CD8-positive, alpha-beta memory T cell (primary cell): ENCODE results near the gene EEF1A2. TPM values are rescaled to one million over a fixed set of nuclear protein-coding genes. Genes with fewer than 3 reads are reported as not detected.
A peak's percentile ranks its signal among the peaks of the same experiment; 100 is the strongest.

Experiments
- CTCF ChIA-PET: fragments of 350-600 bp; sonication (Branson Sonifier 250); formaldehyde crosslinking; loops from one replicate; lab custom pipeline; 2021; ENCODE audit warnings: antibody characterized with exemption; lab: Charles Lee
- POLR2A ChIA-PET: fragments of 350-600 bp; sonication (Branson Sonifier 250); formaldehyde crosslinking; loops from one replicate; lab custom pipeline; 2021; ENCODE audit warnings: antibody characterized with exemption; lab: Charles Lee
- DNase-seq, 5 donors: peaks; one replicate each; pipeline versions ENCODE4 v3.0.0 to v3.0.0-alpha.2; 2020 to 2022; ENCODE audit warnings: mixed read lengths in 1 of 5
- H3K27ac ChIP-seq: one replicate; pipeline ENCODE4 v1.7.0; 2013; ENCODE audit warnings: low read depth, mild to moderate bottlenecking, low read length, moderate library complexity
- H3K27me3 ChIP-seq: 2 replicates; pipeline ENCODE4 v1.7.0; 2013; ENCODE audit warnings: low read length, mild to moderate bottlenecking; ENCODE audit not compliant: insufficient read depth, poor library complexity, severe bottlenecking
- H3K36me3 ChIP-seq: 2 replicates; pipeline ENCODE4 v1.7.0; 2013; ENCODE audit warnings: mild to moderate bottlenecking, low read length, moderate library complexity; ENCODE audit not compliant: insufficient read depth
- H3K4me1 ChIP-seq: 2 replicates; pipeline ENCODE4 v1.7.0; 2013; ENCODE audit warnings: mild to moderate bottlenecking, low read length, moderate library complexity; ENCODE audit not compliant: insufficient read depth
- H3K4me3 ChIP-seq: 2 replicates; pipeline ENCODE4 v1.7.0; 2013; ENCODE audit warnings: mild to moderate bottlenecking, low read length
- H3K9me3 ChIP-seq: 2 replicates; pipeline ENCODE4 v1.7.0; 2013; ENCODE audit warnings: mild to moderate bottlenecking, low read length
- H3K27ac Mint-ChIP-seq, 8 donors: one replicate each; pipeline ENCODE4 v1.8.0; 2020 to 2021; ENCODE audit warnings: mixed read lengths in 8 of 8, mild to moderate bottlenecking in 6 of 8, inconsistent platforms in 3 of 8, moderate library complexity in 3 of 8
- H3K27me3 Mint-ChIP-seq, 2 donors: one replicate each; pipeline ENCODE4 v1.8.0; 2020 to 2021; ENCODE audit warnings: mixed read lengths in 2 of 2, mild to moderate bottlenecking in 1 of 2, moderate library complexity in 1 of 2
- H3K36me3 Mint-ChIP-seq, 3 donors: one replicate each; pipeline ENCODE4 v1.8.0; 2020 to 2021; ENCODE audit warnings: mixed read lengths in 3 of 3, inconsistent platforms in 1 of 3, mild to moderate bottlenecking in 1 of 3
- H3K4me1 Mint-ChIP-seq, 3 donors: one replicate each; pipeline ENCODE4 v1.8.0; 2020 to 2021; ENCODE audit warnings: mixed read lengths in 3 of 3, inconsistent platforms in 1 of 3, mild to moderate bottlenecking in 1 of 3
- H3K4me3 Mint-ChIP-seq, 7 donors: one replicate each; pipeline ENCODE4 v1.8.0; 2020 to 2021; ENCODE audit warnings: mixed read lengths in 7 of 7, mild to moderate bottlenecking in 6 of 7, moderate library complexity in 4 of 7, inconsistent platforms in 2 of 7
- H3K9me3 Mint-ChIP-seq, 5 donors: one replicate each; pipeline ENCODE4 v1.8.0; 2020 to 2022; ENCODE audit warnings: mixed read lengths in 5 of 5, mild to moderate bottlenecking in 3 of 5, moderate library complexity in 2 of 5, inconsistent platforms in 1 of 5
- polyA plus RNA-seq: library from polyadenylated mRNA; unstranded; fragments of 300-500 nt; fragmentation: Illumina TruSeq; gene quantifications from one replicate; pipeline ENCODE4 v1.2.3, GENCODE V29; 2021
- total RNA-seq, 2 experiments: library from RNA; stranded (reverse); gene quantifications; one replicate each; pipeline ENCODE4 v1.2.3, GENCODE V29; 2021

EEF1A2 gene
- total and polyA plus RNA-seq, 3 experiments from 2014 or later, result 0.17 to 0.20 TPM; not detected in 1

DNA sequence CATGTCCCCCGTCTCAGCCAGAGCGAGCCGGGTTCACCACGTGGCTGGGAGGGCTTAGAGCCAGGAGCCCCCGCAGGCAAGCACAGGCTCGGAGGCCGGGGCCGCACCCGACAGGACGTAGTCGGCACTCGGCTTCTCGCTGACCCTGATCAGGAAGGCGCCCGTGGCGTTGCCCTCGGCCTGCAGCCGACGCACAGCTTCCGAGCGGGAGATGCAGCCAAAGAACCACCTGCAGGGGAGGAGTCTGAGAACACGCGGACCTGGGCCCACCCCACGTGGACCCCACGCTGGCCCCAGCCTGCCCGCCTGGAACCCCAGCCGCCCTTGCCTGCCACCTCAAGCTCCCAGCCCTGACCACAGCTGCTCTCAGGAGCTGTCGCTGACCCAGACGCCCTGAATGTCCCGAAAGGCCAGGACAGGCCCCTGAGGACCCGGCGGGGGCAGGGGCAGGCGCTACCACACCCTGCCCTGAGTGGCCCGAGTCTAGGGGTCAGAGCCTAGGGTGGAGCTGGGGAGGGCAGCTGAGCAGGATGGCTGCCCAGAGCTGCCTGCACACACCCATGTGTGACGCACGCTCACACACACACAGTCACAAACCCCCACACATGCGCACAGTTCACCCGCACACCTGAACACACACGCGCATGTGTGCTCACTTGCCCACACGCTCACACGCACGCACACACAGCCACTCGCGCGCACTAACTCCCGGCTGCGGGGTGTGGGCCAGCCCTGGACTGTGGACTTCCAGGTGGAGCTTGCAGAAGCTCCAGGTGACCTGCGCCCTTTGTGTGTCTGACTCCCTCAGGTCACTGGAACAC, 36.2 kb upstream of the EEF1A2 start:
- CTCF ChIA-PET, result interaction anchor here (0.6 to 2.3 kb wide), 3 partner anchors 12 to 97 kb away, joined by 3 to 6 read pairs (median 3); no protein-coding TSS in a partner anchor

DNA sequence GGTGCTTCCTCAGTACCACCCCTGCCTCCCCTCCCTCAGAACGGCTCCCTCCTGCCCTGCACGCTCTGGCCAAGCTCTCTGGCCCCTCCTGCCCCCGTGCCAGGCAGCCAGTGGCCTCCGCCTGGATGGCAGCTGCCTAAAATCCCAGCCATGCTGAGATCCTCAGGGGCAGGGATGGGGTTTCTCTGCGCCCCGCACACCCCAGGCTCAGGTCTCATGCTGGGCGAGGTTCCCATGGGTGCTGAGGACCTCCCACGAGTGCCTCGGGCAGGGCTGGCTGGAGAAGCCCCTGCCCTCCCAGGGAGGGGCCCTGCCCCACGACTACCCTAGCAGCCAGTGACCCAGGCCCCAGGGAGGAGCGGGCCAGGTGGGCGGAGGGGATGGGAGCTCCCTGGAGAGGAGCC, 35.5 kb upstream of the EEF1A2 start:
- H3K27ac ChIP-seq, result no peak overlapping the region
- ChIA-PET CTCF (interaction anchor here (1.1 kb wide), 1 partner anchor 12 kb away, joined by 3 read pairs; no protein-coding TSS in a partner anchor), POLR2A (interaction anchor here (0.9 kb wide), 1 partner anchor 11 kb away, joined by 3 read pairs; no protein-coding TSS in a partner anchor)
- peaks cover 0 to 1% (median 0%) of the 10 kb centered on the region in 3 donors for H3K36me3 Mint-ChIP-seq
- H3K9me3 Mint-ChIP-seq, result no peaks in the 10 kb centered on the region
- H3K4me3 ChIP-seq, result no peak overlapping the region
- H3K9me3 ChIP-seq, result no peaks in the 10 kb centered on the region
- peaks cover 23% of the 10 kb centered on the region for H3K4me1 ChIP-seq
- DNase-seq, result peak in 1 of 5 donors; percentile 46
- no peaks in the 10 kb centered on the region for H3K36me3 ChIP-seq
- H3K27me3 ChIP-seq, result no peaks in the 10 kb centered on the region
- peaks cover 3 to 18% (median 5%) of the 10 kb centered on the region in 3 donors for H3K4me1 Mint-ChIP-seq
- peaks cover 0 to 1% of the 10 kb centered on the region in 2 donors for H3K27me3 Mint-ChIP-seq
- H3K4me3 Mint-ChIP-seq, result no peak overlapping the region
- H3K27ac Mint-ChIP-seq, result no peak overlapping the region

More for the DNA sequence above, 36.2 kb upstream of the EEF1A2 start:
- Mint-ChIP-seq H3K4me1 (peaks cover 3 to 18% (median 5%) of the 10 kb centered on the region in 3 donors), H3K9me3 (no peaks in the 10 kb centered on the region), H3K36me3 (peaks cover 0 to 1% (median 0%) of the 10 kb centered on the region in 3 donors), H3K27ac (no peak overlapping the region), H3K4me3 (no peak overlapping the region), H3K27me3 (peaks cover 0 to 1% of the 10 kb centered on the region in 2 donors)
- DNase-seq, result peak in 1 of 5 donors; percentile 54
- Histone ChIP-seq H3K27ac (no peak overlapping the region), H3K27me3 (no peaks in the 10 kb centered on the region), H3K4me1 (peaks cover 23% of the 10 kb centered on the region), H3K9me3 (no peaks in the 10 kb centered on the region), H3K36me3 (no peaks in the 10 kb centered on the region), H3K4me3 (no peak overlapping the region)
- POLR2A ChIA-PET, result interaction anchor here (0.9 kb wide), 1 partner anchor 12 kb away, joined by 3 read pairs; no protein-coding TSS in a partner anchor

DNA sequence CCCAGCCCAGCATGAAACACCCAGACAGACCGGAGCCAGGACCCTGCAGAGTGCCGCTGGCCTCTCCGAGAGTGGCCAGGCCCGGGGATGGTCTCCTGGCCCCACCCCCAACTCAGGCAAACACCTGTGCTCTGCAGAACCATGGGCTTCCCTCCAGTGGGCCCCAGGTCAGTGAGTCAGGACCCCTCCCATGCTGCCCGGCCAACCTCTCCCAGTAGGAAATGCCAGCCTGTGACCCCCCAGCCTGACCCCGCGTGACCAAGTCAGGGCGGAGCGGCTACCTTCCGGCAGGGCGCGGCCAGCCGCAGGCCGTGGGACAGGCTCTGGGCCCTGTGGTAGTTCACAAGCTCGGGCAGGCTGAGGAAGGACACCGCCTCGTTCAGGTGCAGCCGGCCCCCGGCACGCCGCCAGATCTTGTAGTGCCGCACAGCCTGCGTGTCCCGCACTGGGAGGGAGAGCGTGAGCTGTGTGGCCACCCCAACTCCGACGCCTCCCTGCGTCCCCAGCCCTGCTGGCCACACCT, 35.0 kb upstream of the EEF1A2 start:
- H3K27me3 ChIP-seq, result no peaks in the 10 kb centered on the region
- DNase-seq, result peak in 1 of 5 donors; percentile 47
- H3K9me3 ChIP-seq, result no peaks in the 10 kb centered on the region
- peaks cover 3 to 18% (median 5%) of the 10 kb centered on the region in 3 donors for H3K4me1 Mint-ChIP-seq
- no peak overlapping the region for H3K4me3 ChIP-seq
- ChIA-PET CTCF (interaction anchor here (1.1 kb wide), 1 partner anchor 11 kb away, joined by 3 read pairs; no protein-coding TSS in a partner anchor), POLR2A (interaction anchor here (0.7 to 0.9 kb wide), 2 partner anchors 11 to 265 kb away, joined by 3 read pairs; no protein-coding TSS in a partner anchor)
- peaks cover 22% of the 10 kb centered on the region for H3K4me1 ChIP-seq
- no peak overlapping the region for H3K4me3 Mint-ChIP-seq
- H3K27me3 Mint-ChIP-seq, result peaks cover 0 to 1% of the 10 kb centered on the region in 2 donors
- H3K36me3 ChIP-seq, result no peaks in the 10 kb centered on the region
- H3K27ac ChIP-seq, result no peak overlapping the region
- peaks cover 0 to 1% (median 0%) of the 10 kb centered on the region in 3 donors for H3K36me3 Mint-ChIP-seq
- H3K27ac Mint-ChIP-seq, result no peak overlapping the region
- no peaks in the 10 kb centered on the region for H3K9me3 Mint-ChIP-seq

DNA sequence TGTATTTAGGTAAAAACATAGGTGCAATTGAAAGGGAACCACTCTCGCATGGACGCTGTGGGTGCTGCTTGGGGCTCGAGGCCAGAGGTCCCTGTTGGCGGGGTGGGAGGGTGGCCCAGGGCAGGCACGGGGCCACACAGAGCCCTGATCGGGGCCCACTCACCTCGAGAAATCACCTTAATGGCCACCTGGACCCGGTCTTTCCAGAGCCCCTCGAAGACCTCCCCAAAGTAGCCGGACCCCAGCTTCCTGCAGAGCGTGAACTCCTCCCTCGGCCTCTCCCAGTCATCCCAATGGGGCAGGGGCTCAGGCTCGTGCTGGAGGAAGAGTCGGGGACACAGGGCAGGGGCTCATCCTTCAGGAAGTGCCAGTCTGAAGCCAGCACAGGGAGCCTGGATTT, 34.5 kb upstream of the EEF1A2 start:
- no peak overlapping the region for H3K4me3 Mint-ChIP-seq
- Histone ChIP-seq H3K36me3 (no peaks in the 10 kb centered on the region), H3K4me3 (no peak overlapping the region), H3K4me1 (peaks cover 16% of the 10 kb centered on the region), H3K27me3 (no peaks in the 10 kb centered on the region), H3K27ac (no peak overlapping the region), H3K9me3 (no peaks in the 10 kb centered on the region)
- DNase-seq, result no peak
- ChIA-PET POLR2A (interaction anchor here (0.7 kb wide), 1 partner anchor 266 kb away, joined by 3 read pairs; no protein-coding TSS in a partner anchor), CTCF (no interaction called here)
- peaks cover 0 to 1% (median 0%) of the 10 kb centered on the region in 3 donors for H3K36me3 Mint-ChIP-seq
- H3K27me3 Mint-ChIP-seq, result peaks cover 0 to 1% of the 10 kb centered on the region in 2 donors
- no peak overlapping the region for H3K27ac Mint-ChIP-seq
- H3K4me1 Mint-ChIP-seq, result peaks cover 3 to 14% (median 5%) of the 10 kb centered on the region in 3 donors
- H3K9me3 Mint-ChIP-seq, result no peaks in the 10 kb centered on the region

DNA sequence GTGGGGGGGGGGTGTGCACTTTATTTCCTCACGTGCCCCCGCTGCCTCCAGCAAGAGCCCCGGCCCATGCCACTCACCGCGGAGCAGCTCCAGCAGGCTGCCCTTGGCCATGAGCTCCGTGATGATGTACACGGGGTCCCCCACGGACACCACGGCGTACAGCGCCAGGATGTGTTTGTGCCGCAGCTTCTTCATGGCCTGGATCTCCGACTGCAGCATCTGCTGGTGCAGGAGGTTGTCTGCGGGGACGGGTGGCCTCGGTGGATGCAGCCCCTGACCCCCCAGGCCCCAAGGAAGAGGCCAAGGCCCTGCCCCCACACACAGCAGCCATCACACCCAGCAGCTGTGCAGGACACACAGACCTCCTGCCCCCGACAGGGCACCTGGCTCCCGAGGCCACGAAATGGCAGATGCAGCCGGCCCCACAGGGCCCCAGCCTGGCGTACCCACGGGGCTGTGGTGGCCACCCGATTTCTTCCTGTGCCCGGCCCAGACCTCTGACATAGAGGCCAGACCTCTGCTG, 33.6 kb upstream of the EEF1A2 start:
- Histone ChIP-seq H3K4me1 (peaks cover 12% of the 10 kb centered on the region), H3K36me3 (no peaks in the 10 kb centered on the region), H3K27ac (no peak overlapping the region), H3K27me3 (no peaks in the 10 kb centered on the region), H3K9me3 (no peaks in the 10 kb centered on the region), H3K4me3 (no peak overlapping the region)
- Mint-ChIP-seq H3K4me1 (peaks cover 2 to 10% (median 5%) of the 10 kb centered on the region in 3 donors), H3K4me3 (no peak overlapping the region), H3K36me3 (peaks cover 0 to 1% (median 0%) of the 10 kb centered on the region in 3 donors), H3K9me3 (no peaks in the 10 kb centered on the region), H3K27ac (peak overlapping the region in 2 of 8 donors; percentile 24 to 25), H3K27me3 (peaks cover 0 to 1% of the 10 kb centered on the region in 2 donors)
- POLR2A ChIA-PET, result no interaction called here
- CTCF ChIA-PET, result interaction anchor here (0.8 kb wide), 1 partner anchor 10 kb away, joined by 3 read pairs; no protein-coding TSS in a partner anchor
- DNase-seq, result peak in 1 of 5 donors; percentile 49

DNA sequence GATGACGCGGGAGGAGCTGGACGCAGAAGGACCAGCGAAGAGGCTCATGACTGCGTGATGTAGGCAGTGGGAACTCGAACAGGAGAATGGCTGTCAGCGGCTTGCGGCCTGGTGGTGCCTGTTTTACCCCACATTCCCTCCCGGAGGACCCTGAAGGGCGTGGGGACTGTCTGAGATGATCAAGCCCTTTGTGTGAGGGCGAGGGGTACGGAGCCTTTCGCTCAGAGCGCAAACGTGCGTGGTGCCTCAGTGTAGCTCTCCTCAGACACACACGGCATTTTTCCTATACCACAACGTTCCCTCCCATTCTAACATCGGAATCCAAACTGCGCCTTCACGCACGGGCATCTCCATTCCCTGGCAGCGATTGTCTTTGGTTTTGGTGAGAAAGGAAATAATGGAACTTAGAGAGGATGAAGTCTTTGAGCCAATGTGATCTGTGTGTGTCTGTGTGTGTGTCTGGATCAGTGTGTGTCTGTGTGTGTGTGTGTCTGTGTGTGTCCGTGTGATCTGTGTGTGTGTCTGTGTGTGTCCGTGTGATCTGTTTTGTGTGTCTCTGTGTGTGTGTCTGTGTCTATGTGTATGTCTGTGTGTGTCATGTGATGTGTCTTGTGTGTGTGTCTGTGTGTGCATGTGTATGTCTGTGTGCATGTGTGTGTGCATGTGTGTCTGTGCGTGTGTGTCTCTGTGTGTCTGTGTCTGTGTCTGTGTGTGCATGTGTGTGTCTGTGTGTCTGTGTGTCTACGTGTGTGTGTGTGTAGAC, 33.0 kb upstream of the EEF1A2 start:
- Histone ChIP-seq H3K27me3 (no peaks in the 10 kb centered on the region), H3K27ac (no peak overlapping the region), H3K4me1 (peaks cover 5% of the 10 kb centered on the region), H3K4me3 (no peak overlapping the region), H3K36me3 (no peaks in the 10 kb centered on the region), H3K9me3 (no peaks in the 10 kb centered on the region)
- Mint-ChIP-seq H3K4me1 (peaks cover under 1 to 6% (median 5%) of the 10 kb centered on the region in 3 donors), H3K4me3 (peak overlapping the region in 1 of 7 donors; percentile 5), H3K9me3 (no peaks in the 10 kb centered on the region), H3K27ac (peak overlapping the region in 2 of 8 donors; percentile 14 to 25), H3K36me3 (peaks cover 0 to 1% (median 0%) of the 10 kb centered on the region in 3 donors), H3K27me3 (peaks cover 0 to 1% of the 10 kb centered on the region in 2 donors)
- CTCF ChIA-PET, result interaction anchor here (0.8 kb wide), 1 partner anchor 9 kb away, joined by 3 read pairs; no protein-coding TSS in a partner anchor
- no peak for DNase-seq
- POLR2A ChIA-PET, result interaction anchor here (0.6 to 1.6 kb wide), 2 partner anchors 11 to 54 kb away, joined by 4 to 6 read pairs; no protein-coding TSS in a partner anchor

DNA sequence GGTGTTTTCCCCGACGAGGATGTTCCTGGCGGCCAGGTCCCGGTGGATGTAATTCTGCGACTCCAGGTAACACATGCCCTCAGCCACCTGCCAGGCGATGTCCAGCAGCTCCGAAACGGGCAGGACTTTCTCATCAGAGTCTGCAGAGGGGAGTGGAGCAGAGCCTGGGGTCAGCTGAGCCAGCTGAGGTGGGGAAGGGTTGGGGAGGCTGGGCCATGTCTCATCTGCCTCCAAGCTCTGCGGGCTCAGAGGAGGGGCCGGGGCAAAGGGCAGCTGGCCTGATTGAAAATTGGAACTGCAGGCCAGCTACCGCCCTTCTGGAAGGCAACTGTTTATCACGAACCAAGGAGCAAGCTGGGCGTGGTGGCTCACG, 31.9 kb upstream of the EEF1A2 start:
- H3K9me3 Mint-ChIP-seq, result no peaks in the 10 kb centered on the region
- H3K4me1 ChIP-seq, result no peaks in the 10 kb centered on the region
- DNase-seq, result no peak
- H3K9me3 ChIP-seq, result no peaks in the 10 kb centered on the region
- CTCF ChIA-PET, result interaction anchor here (1.1 kb wide), 1 partner anchor 9 kb away, joined by 3 read pairs; no protein-coding TSS in a partner anchor
- no peak overlapping the region for H3K27ac Mint-ChIP-seq
- no peak overlapping the region for H3K4me3 Mint-ChIP-seq
- POLR2A ChIA-PET, result interaction anchor here (1.6 kb wide), 1 partner anchor 10 kb away, joined by 6 read pairs; no protein-coding TSS in a partner anchor
- H3K4me1 Mint-ChIP-seq, result peaks cover 0 to 5% (median 4%) of the 10 kb centered on the region in 3 donors
- peaks cover 0 to 1% of the 10 kb centered on the region in 2 donors for H3K27me3 Mint-ChIP-seq
- H3K36me3 Mint-ChIP-seq, result peaks cover 0 to 1% (median 0%) of the 10 kb centered on the region in 3 donors
- no peak overlapping the region for H3K4me3 ChIP-seq
- no peak overlapping the region for H3K27ac ChIP-seq
- H3K36me3 ChIP-seq, result no peaks in the 10 kb centered on the region
- no peaks in the 10 kb centered on the region for H3K27me3 ChIP-seq
